Measurements from ENCODE around the gene COPZ1.

Gene COPZ1

GRCh38 chr12:54377007-54377406, 52.1 kb downstream of the COPZ1 start:
- no peak for DNase-seq (ENCODE audit: low read depth in 2 of 2)

GRCh38 chr12:54377797-54378515, 53.0 kb downstream of the COPZ1 start:
- DNase-seq (ENCODE audit: low read depth in 2 of 2), result no peak

GRCh38 chr12:54378796-54379397, 54.0 kb downstream of the COPZ1 start:
- DNase-seq (ENCODE audit: low read depth in 2 of 2), result no peak

GRCh38 chr12:54379398-54380201, 54.7 kb downstream of the COPZ1 start:
- DNase-seq (ENCODE audit: low read depth in 2 of 2), result peak; percentile 81 to 90

GRCh38 chr12:54381136-54381535, 56.2 kb downstream of the COPZ1 start:
- DNase-seq (ENCODE audit: low read depth in 2 of 2), result no peak

- DNase-seq (ENCODE audit: low read depth in 2 of 2), result peak in 1 of 2 donors; percentile 30
Measured at GRCh38 chr12:54383041-54383609, 58.2 kb downstream of the COPZ1 start.

GRCh38 chr12:54384591-54385041, 59.7 kb downstream of the COPZ1 start, which contains the start of gene ZNF385A:
TSS of gene ZNF385A (minus strand) at chr12:54384733. CDS start at chr12:54384514, 219 bp downstream.
- DNase-seq (ENCODE audit: low read depth in 2 of 2), result no peak

- DNase-seq (ENCODE audit: low read depth in 2 of 2), result no peak
Measured at GRCh38 chr12:54385251-54385914, 60.5 kb downstream of the COPZ1 start.

GRCh38 chr12:54386403-54387113, 61.6 kb downstream of the COPZ1 start:
- no peak for DNase-seq (ENCODE audit: low read depth in 2 of 2)

GRCh38 chr12:54387114-54387467, 62.2 kb downstream of the COPZ1 start:
- DNase-seq (ENCODE audit: low read depth in 2 of 2), result no peak

- no peak for DNase-seq (ENCODE audit: low read depth in 2 of 2)
Measured at GRCh38 chr12:54388237-54389133, 63.6 kb downstream of the COPZ1 start.

- DNase-seq (ENCODE audit: low read depth in 2 of 2), result no peak
Measured at GRCh38 chr12:54389134-54389508, 64.2 kb downstream of the COPZ1 start.

- DNase-seq (ENCODE audit: low read depth in 2 of 2), result no peak
Measured at GRCh38 chr12:54389607-54390175, 64.8 kb downstream of the COPZ1 start.

- no peak for DNase-seq (ENCODE audit: low read depth in 2 of 2)
Measured at GRCh38 chr12:54390176-54390667, 65.3 kb downstream of the COPZ1 start.

- peak; percentile 39 to 66 for DNase-seq (ENCODE audit: low read depth in 2 of 2)
Measured at GRCh38 chr12:54390668-54391551, 66.0 kb downstream of the COPZ1 start.

- DNase-seq (ENCODE audit: low read depth in 2 of 2), result no peak
Measured at GRCh38 chr12:54392485-54393206, 67.7 kb downstream of the COPZ1 start.

GRCh38 chr12:54393207-54393609, 68.3 kb downstream of the COPZ1 start:
- DNase-seq (ENCODE audit: low read depth in 2 of 2), result no peak

GRCh38 chr12:54393743-54394142, 68.8 kb downstream of the COPZ1 start:
- no peak for DNase-seq (ENCODE audit: low read depth in 2 of 2)
